GM12873 (cell line): ENCODE results near the gene ALAD.

Experiments used
- CTCF ChIP-seq: IDR thresholded peaks from 2 replicates; pipeline ENCODE4 v1.5.1; 2012; ENCODE audit warnings: low read depth, mild to moderate bottlenecking, moderate library complexity, low read length, control low read depth; ENCODE audit not compliant: insufficient read depth; ENCODE audit errors: missing control alignments

Gene ALAD

GRCh38 chr9:113386571-113387393 lies 14.3 kb downstream of the ALAD start:
- no peak for TF ChIP-seq CTCF

GRCh38 chr9:113381909-113382411 lies 19.1 kb downstream of the ALAD start:
- TF ChIP-seq CTCF, result no peak

GRCh38 chr9:113380869-113381378 lies 20.2 kb downstream of the ALAD start:
- TF ChIP-seq CTCF, result no peak

- no peak for TF ChIP-seq CTCF
Measured at GRCh38 chr9:113376634-113377567, 24.2 kb downstream of the ALAD start, which contains the start of gene HDHD3. TSS of gene HDHD3 (minus strand) at chr9:113376986. CDS start at chr9:113374354, 2,632 bp downstream.

- TF ChIP-seq CTCF, result no peak
Measured at GRCh38 chr9:113375057-113376023, 25.7 kb downstream of the ALAD start.

- TF ChIP-seq CTCF, result no peak
Measured at GRCh38 chr9:113373676-113374392, 27.2 kb downstream of the ALAD start.
